ENCODE measurements around the gene LHX5. TPM values are rescaled to one million over a fixed set of nuclear protein-coding genes. Genes with fewer than 3 reads are reported as not detected.

LHX5 gene
- total RNA-seq, 2 experiments from 2014 or later: not detected

DNA sequence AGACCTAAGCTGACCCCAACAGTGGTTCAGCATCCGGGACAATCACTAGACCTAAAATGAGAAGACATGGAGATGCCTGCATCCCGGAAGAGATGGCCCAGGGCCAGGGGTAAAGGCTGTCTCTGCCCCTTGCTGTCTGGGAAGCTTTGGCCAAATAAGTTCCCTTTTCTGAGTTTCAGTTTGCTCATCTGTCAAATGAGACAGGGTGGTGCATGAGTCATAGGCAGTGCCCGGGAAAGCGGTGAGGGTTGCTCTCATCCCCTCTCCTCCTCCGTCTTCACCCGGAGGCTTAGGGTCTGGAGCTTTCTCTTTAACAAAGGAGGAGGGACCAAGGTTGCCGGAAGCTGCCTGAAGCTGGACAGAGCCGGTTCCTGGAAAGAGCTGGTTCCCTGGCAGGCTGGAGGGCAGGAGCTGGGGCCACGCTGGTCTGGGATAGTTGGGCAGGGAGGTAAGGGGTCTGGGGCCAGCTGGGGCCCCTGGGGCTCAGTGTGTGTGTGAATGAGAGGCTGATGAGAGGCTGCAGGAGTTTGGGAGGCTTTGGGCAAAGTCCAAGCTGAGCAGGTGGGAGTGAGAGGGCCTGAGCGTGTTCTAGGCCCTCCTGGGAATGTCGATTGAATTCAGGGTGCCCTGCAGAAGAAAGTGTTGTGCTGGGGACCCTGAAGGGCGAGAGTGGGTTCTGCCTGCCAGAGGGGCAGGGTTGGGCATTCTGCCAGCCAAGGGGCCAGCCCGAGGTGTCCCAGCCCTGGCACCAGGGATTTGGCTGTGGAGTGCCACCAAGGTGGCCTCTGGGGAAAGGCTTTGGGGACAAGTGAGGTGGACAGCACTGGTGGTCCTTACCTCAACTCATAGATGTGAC lies 49.4 kb downstream of the LHX5 start, which contains the start of gene SDSL:
Gene SDSL, plus strand, starts transcription at position 351 of the 856 bp plus-strand sequence. CDS start 5,603 bp downstream, outside the sequence.
- POLR2A ChIA-PET: no interaction called here

GRCh38 chr12:113420996-113421595 lies 50.6 kb downstream of the LHX5 start:
- CTCF ChIA-PET: no interaction called here
- POLR2A ChIA-PET: no interaction called here

More for the DNA sequence above, 49.4 kb downstream of the LHX5 start, which contains the start of gene SDSL:
- CTCF ChIA-PET: interaction anchor here (0.6 to 0.7 kb wide), 2 partner anchors 96 to 194 kb away, joined by 3 read pairs; no protein-coding TSS in a partner anchor

DNA sequence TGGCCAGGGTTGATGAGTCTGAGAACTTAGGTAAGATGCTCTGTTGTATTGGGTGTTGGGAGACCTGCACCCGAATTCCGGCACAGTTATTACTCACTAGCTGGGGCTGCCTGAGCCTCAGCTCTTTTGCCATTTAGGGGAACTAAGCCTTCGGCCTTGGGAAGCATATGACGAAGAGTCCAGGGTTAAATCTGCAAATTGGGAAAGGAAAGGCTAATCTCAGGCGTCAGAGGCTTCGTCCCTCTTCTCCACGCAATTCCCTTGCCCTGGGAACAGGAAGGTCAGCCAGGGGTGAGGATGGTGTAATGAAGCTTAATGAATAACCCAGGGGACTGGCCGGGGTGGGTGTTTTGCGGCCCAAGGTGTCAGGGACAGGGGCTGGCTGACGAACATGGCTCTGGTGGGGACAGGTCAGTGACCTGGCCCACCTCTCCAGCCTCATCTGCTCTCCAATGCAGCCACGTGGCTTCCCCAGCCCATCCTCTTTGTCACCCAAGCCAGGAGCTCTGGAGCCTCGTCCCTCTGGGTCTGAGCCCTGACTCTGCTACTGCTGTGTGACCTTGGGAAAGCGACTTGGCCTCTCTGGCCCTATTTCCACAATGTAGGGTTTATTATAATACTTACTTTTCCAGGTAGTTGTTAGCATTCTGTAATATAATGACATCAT lies 53.3 kb downstream of the LHX5 start:
- ChIA-PET CTCF (no interaction called here), POLR2A (no interaction called here)

DNA sequence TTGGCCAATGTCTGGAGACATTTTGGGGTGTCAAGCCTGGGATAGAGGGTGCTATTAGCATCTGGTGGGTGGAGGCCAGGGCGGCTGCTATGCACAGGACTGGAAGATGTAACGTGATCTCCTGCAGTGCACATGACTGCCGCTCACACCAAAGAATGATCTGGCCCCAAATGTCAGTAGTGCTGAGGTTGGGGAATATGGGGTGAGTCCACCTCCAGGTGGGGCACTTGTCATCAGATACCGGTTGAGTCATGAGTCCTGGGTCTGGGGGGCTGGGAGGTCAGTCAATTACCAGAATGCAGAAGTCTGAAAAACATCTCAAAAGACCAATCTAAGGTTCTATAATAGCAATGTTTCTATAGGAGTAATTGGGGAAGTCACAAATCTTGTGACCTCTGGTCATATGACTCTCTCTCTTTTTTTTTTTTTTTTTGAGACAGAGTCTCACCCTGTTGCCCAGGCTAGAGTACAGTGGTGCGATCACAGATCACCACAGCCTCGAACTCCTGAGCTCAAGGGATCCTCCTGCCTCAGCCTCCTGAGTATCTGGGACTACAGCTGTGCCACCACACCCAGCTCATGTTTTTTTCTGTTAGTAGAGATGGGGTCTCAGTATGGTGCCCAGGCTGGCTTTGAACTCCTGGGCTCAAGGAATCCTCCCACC lies 55.4 kb downstream of the LHX5 start:
- ChIA-PET POLR2A (no interaction called here), CTCF (interaction anchor here (0.8 kb wide), 1 partner anchor 9 kb away, joined by 3 read pairs; no protein-coding TSS in a partner anchor)

DNA sequence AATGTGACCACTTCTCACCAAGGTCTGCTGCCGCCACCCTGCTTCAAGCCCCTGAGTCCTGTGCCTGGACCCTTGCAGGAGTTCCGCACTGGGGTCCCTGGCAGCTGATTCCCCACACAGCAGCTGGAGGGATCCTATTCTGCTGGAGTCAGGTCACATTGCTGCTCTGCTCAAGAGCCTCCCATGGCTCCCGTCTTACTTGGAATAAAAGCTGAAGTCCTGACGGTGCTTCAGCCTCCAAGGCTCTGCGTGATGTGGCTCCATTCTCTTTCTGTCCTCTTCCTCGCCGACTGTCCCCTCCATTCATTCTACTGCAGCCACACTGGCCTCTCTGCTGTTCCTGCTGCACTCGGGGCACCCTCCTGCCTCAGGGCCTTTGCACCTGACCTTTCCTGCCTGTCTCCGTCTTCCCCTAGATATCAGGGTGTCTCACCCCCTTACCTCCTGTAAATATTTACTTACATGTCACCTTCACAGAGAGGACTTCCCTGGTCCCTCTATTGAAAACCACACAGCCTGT lies 57.1 kb downstream of the LHX5 start:
- ChIA-PET CTCF (no interaction called here), POLR2A (no interaction called here)

DNA sequence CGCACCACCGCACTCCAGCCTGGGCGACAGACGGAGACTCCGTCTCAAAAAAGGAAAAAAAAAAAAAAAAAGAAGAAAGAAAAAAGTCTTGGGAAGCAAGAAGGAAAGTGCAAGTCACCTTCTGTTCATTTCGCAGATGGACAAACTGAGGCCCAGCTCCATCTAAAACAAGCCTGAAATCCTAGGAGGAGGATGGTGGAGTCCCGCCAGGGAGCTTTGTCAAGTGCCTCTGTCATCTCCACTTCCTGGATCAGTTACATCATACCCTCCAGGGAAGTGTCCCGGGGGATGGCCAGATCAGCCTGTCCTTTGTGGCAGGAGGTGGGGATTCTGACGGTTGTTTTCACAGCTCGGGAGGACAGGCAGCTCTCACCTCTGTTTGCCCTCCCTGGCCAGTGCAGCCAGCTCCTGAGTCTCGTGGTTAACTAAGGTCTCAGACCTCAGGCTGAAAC lies 58.2 kb downstream of the LHX5 start:
- POLR2A ChIA-PET: interaction anchor here (0.7 kb wide), 1 partner anchor 226 kb away, joined by 3 read pairs; no protein-coding TSS in a partner anchor

More for the DNA sequence above, 58.2 kb downstream of the LHX5 start:
- CTCF ChIA-PET: no interaction called here

Other genes starting within 250 kb of the LHX5 start
- 10 to 100 TPM; 13.3 to 15.0 TPM for gene SLC8B1, start 136.8 kb downstream of the LHX5 start, total RNA-seq
- 10 to 100 TPM; 21.2 to 21.7 TPM for gene PLBD2, start 113.3 kb downstream of the LHX5 start, total RNA-seq
- not detected for gene SDS, start 68.0 kb downstream of the LHX5 start, total RNA-seq
- not detected for gene SDSL, start 49.5 kb downstream of the LHX5 start, total RNA-seq